ENCODE results near the gene DLK1. TPM values are rescaled to one million over a fixed set of nuclear protein-coding genes. Genes with fewer than 3 reads are reported as not detected.

The DLK1 gene
- total and polyA plus RNA-seq, 2 of the 13 experiments (the other 11 are each of a cell fraction or from before 2014, with no cell fraction given): 95.5 to 312 TPM

DNA sequence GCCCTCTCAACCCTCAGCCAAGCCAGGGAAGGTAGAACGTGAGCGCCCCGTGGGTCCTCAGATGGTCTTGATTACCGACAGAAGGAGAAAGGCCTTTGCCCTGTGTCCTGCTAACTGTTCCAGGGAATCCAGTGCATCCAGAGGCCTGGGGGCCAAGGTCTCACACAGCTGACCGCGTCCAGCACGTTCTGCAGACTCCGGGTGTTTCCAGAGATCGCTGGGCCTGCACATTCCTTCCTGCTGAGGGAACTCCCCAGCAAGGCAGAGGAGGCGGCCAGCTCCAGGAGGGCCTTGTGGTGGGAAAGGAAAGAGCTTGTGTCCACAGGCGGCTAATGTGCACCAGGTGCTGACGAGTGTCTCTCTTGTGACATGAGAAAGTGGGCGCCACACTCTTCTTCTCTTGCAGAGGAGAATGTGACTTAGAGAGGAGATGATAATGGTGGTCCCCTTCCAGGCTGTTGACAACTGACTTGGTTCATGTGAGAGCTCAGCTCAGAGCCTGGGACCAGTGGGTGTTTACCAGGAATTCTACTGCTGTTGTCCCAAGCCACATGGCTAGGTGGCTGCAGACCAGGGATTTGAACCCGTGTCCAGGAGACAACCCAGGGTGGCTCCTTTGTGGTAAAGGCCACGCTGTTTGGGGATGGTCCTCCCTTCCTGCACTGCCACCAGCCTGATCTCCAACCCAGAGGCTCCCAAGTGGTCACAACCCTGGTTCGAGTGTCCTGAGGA, 46.8 kb upstream of the DLK1 start (continued):
- TF ChIP-seq GTF3A (CRISPR knock-in tag; conservative IDR thresholded peaks at IDR 0.05): no peak
- TF ChIP-seq, protein P1, sequence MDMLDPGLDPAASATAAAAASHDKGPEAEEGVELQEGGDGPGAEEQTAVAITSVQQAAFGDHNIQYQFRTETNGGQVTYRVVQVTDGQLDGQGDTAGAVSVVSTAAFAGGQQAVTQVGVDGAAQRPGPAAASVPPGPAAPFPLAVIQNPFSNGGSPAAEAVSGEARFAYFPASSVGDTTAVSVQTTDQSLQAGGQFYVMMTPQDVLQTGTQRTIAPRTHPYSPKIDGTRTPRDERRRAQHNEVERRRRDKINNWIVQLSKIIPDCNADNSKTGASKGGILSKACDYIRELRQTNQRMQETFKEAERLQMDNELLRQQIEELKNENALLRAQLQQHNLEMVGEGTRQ (IDR thresholded peaks at IDR 0.05; ENCODE audit: low read depth, low read length): no peak
- TF ChIP-seq, protein P1 (CRISPR knock-in tag; IDR thresholded peaks at IDR 0.05; ENCODE audit: borderline replicate concordance): no peak
- TF ChIP-seq ZNF33B (CRISPR knock-in tag; IDR thresholded peaks at IDR 0.05): no peak
- TF ChIP-seq ZNF615 (CRISPR knock-in tag; IDR thresholded peaks at IDR 0.05; ENCODE audit: borderline replicate concordance): no peak; the same call in 1 of the 2 replicates
- no peak for TF ChIP-seq KLF15 (CRISPR knock-in tag; IDR thresholded peaks at IDR 0.05; ENCODE audit: borderline replicate concordance)
- peak; percentile 86 for TF ChIP-seq RXRA (CRISPR knock-in tag; IDR thresholded peaks at IDR 0.05)
- no peak for TF ChIP-seq SP5 (CRISPR knock-in tag; IDR thresholded peaks at IDR 0.05; ENCODE audit: borderline replicate concordance, low read depth)
- no peak for TF ChIP-seq POLR2G (IDR thresholded peaks at IDR 0.05; ENCODE audit: low read depth, low read length)
- TF ChIP-seq ZNF335 (CRISPR knock-in tag; IDR thresholded peaks at IDR 0.05): no peak
- no peak; the same call in 1 of the 2 replicates for TF ChIP-seq RBAK (CRISPR knock-in tag; IDR thresholded peaks at IDR 0.05)
- TF ChIP-seq, protein P2, sequence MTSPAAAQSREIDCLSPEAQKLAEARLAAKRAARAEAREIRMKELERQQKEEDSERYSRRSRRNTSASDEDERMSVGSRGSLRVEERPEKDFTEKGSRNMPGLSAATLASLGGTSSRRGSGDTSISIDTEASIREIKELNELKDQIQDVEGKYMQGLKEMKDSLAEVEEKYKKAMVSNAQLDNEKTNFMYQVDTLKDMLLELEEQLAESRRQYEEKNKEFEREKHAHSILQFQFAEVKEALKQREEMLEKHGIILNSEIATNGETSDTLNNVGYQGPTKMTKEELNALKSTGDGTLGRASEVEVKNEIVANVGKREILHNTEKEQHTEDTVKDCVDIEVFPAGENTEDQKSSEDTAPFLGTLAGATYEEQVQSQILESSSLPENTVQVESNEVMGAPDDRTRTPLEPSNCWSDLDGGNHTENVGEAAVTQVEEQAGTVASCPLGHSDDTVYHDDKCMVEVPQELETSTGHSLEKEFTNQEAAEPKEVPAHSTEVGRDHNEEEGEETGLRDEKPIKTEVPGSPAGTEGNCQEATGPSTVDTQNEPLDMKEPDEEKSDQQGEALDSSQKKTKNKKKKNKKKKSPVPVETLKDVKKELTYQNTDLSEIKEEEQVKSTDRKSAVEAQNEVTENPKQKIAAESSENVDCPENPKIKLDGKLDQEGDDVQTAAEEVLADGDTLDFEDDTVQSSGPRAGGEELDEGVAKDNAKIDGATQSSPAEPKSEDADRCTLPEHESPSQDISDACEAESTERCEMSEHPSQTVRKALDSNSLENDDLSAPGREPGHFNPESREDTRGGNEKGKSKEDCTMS (CRISPR knock-in tag; conservative IDR thresholded peaks at IDR 0.05): no peak
- 0 out of 2 replicates have a peak, but pooled peaks have one; percentile 36 for TF ChIP-seq NR2C2 (CRISPR knock-in tag; IDR thresholded peaks at IDR 0.05; ENCODE audit: borderline replicate concordance)
- TF ChIP-seq RNF2 (conservative IDR thresholded peaks at IDR 0.05; ENCODE audit: low read depth): peak; percentile 74
- peak; percentile 64; the same call in 1 of the 2 replicates for TF ChIP-seq YEATS4 (CRISPR knock-in tag; IDR thresholded peaks at IDR 0.05; ENCODE audit: borderline replicate concordance)
- TF ChIP-seq, protein P3, sequence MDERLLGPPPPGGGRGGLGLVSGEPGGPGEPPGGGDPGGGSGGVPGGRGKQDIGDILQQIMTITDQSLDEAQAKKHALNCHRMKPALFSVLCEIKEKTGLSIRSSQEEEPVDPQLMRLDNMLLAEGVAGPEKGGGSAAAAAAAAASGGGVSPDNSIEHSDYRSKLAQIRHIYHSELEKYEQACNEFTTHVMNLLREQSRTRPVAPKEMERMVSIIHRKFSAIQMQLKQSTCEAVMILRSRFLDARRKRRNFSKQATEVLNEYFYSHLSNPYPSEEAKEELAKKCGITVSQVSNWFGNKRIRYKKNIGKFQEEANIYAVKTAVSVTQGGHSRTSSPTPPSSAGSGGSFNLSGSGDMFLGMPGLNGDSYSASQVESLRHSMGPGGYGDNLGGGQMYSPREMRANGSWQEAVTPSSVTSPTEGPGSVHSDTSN (CRISPR knock-in tag; IDR thresholded peaks at IDR 0.05): no peak
- TF ChIP-seq RBFOX2 (IDR thresholded peaks at IDR 0.05; ENCODE audit: low read depth, low read length): no peak
- TF ChIP-seq SAFB2 (CRISPR knock-in tag; IDR thresholded peaks at IDR 0.05; ENCODE audit: borderline replicate concordance, low read depth): no peak; the same call in 1 of the 2 replicates
- TF ChIP-seq ZNF780A (CRISPR knock-in tag; IDR thresholded peaks at IDR 0.05): no peak
- no peak for TF ChIP-seq ZNF549 (CRISPR knock-in tag; IDR thresholded peaks at IDR 0.05)
- TF ChIP-seq ZNF775 (CRISPR knock-in tag; IDR thresholded peaks at IDR 0.05; ENCODE audit: borderline replicate concordance): peak; percentile 90
- peak; percentile 77 for TF ChIP-seq ZNF263 (CRISPR knock-in tag; IDR thresholded peaks at IDR 0.05)
- 0 out of 2 replicates have a peak, but pooled peaks have one; percentile 13 for TF ChIP-seq STAT5B (CRISPR knock-in tag; IDR thresholded peaks at IDR 0.05)
- peak; percentile 67 for TF ChIP-seq SP4 (CRISPR knock-in tag; IDR thresholded peaks at IDR 0.05)
- TF ChIP-seq ATRX (CRISPR knock-in tag; IDR thresholded peaks at IDR 0.05; ENCODE audit: borderline replicate concordance): no peak
